Peyer's patch (tissue), 4 donors: ENCODE results near the gene GABBR2.

ENCODE experiments used
- CTCF ChIP-seq, 6 experiments: fragments of 450-650 bp in 4 of 6; fragments of 200-600 bp in 2 of 6; sonication (generic) in 1 of 6; IDR thresholded peaks; one replicate each; pipeline ENCODE4 v1.5.1; 2017 to 2019; ENCODE audit warnings: antibody characterized with exemption in 6 of 6, mild to moderate bottlenecking in 3 of 6, moderate library complexity in 1 of 6
- POLR2A ChIP-seq, 2 donors: fragments of 450-650 bp; IDR thresholded peaks; one replicate each; pipeline ENCODE4 v1.5.1; 2017; ENCODE audit warnings: antibody characterized with exemption in 2 of 2, mild to moderate bottlenecking in 2 of 2, moderate library complexity in 2 of 2

DNA sequence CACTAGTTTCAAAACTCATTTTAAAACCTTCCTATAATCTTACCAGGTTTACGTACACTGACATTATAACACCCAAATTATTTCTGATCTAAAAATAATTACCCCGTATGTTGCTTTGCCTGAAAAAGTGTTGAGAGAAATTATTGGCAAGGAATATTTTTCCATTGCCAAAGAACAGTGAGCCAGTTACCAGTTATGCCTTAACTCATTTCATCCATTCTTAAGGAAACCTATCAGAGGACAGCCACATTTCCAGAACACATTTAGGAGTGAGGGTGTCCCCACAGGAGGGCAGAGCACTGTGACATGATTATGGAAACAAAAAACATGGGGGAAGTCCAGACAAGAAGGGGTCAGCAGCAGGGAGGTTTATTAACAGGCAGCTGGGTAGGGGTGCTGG, 52.2 kb downstream of the GABBR2 start:
- TF ChIP-seq CTCF (IDR thresholded peaks at IDR 0.05) (no peak), POLR2A (IDR thresholded peaks at IDR 0.05) (no peak)
